SU-DHL-6 (cell line): Measurements from ENCODE around the gene PINLYP.

Experiments
- EZH2phosphoT487 ChIP-seq: fragments of 200-600 bp; sonication (generic), shearing (Covaris generic); conservative IDR thresholded peaks from 2 replicates; pipeline ENCODE4 v1.6.1; 2018; ENCODE audit warnings: mild to moderate bottlenecking, antibody characterized with exemption, low read length, moderate library complexity, mixed read lengths
- TF ChIP-seq, protein P1 (sequence below): fragments of 200-600 bp; sonication (generic); IDR thresholded peaks from one replicate; pipeline ENCODE4 v1.5.1; 2017; ENCODE audit warnings: antibody characterized with exemption, mild to moderate bottlenecking, low read length, moderate library complexity; ENCODE audit not compliant: insufficient read depth, poor library complexity, severe bottlenecking

DNA sequence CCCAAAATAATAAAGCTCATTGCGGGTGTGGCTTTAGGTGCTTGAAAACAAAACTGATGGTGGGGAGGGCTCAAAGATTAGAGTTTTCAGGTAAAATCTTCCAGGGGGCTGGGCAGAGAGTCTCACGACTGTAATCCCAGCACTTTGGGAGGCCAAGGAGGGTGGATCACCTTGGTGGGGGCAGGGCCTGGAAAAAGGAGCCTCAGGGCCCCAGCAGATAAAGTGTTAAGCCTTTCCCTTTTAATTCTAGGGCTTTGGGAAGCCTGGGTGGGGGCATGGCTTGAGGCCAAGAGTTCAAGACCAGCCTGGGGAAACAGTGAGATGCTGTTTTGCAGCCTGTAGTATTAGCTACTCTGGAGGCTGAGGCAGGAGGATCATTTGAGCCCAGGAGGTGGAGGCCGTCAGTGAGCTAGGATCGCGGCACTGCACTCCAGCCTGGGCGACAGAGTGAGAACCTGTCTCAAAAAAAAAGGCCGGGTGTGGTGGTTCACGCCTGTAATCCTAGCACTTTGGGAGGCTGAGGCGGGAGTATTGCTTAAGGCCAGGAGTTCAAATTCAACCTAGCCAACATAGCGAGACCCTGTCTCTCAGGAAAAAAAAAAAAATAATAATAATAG lies 18.6 kb downstream of the PINLYP start:
- TF ChIP-seq, protein P1, sequence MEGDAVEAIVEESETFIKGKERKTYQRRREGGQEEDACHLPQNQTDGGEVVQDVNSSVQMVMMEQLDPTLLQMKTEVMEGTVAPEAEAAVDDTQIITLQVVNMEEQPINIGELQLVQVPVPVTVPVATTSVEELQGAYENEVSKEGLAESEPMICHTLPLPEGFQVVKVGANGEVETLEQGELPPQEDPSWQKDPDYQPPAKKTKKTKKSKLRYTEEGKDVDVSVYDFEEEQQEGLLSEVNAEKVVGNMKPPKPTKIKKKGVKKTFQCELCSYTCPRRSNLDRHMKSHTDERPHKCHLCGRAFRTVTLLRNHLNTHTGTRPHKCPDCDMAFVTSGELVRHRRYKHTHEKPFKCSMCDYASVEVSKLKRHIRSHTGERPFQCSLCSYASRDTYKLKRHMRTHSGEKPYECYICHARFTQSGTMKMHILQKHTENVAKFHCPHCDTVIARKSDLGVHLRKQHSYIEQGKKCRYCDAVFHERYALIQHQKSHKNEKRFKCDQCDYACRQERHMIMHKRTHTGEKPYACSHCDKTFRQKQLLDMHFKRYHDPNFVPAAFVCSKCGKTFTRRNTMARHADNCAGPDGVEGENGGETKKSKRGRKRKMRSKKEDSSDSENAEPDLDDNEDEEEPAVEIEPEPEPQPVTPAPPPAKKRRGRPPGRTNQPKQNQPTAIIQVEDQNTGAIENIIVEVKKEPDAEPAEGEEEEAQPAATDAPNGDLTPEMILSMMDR: no peak
- TF ChIP-seq EZH2phosphoT487: no peak
